RPMI7951 (cell line): ENCODE results near the gene ZNF625. TPM values are rescaled to one million over a fixed set of nuclear protein-coding genes. Genes with fewer than 3 reads are reported as not detected.
"Not testable (repeated sequence)": the region's sequence is repeated elsewhere in the genome, so short reads cannot be mapped to it uniquely, and the experiment has no call there.

Source experiments
- DNase-seq: peaks from one replicate; pipeline ENCODE4 v3.0.0-alpha.2; 2012; ENCODE audit warnings: low read depth
- total RNA-seq: library from RNA; depleted of rRNA; stranded (reverse); fragments of >200 nt; shearing (Covaris generic); gene quantifications from 2 replicates; pipeline ENCODE4 v1.2.3, GENCODE V29; 2014; rRNA removed

Gene ZNF625
- total RNA-seq, 1 experiment from 2014 or later: 6.8 TPM

GRCh38 chr19:12137221-12137940 is 19.2 kb downstream of the ZNF625 start:
- DNase-seq: no peak

DNA sequence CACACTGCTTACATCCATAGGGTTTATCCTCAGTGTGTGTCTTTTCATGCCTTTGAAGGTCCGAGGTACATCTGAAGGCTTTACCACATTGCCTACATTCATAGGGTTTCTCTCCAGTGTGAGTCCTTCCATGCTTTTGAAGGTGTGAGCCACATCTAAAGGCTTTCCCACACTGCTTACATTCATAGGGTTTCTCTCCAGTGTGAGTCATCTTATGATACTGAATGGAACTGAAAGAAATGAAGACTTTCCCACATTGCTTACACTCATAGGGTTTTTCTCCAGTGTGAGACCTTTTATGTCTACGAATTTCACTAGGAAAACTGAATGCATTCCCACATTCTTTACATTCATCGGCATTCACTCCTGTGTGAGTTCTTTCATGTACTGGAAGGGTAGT is 23.5 kb downstream of the ZNF625 start:
- DNase-seq: no peak

- DNase-seq: no peak
These were observed 29.8 kb downstream of the ZNF625 start for GRCh38 chr19:12126707-12127106.

GRCh38 chr19:12117201-12117970 is 39.1 kb downstream of the ZNF625 start:
- no peak for DNase-seq

GRCh38 chr19:12113121-12113520 is 43.4 kb downstream of the ZNF625 start:
- DNase-seq: no peak

GRCh38 chr19:12112701-12113100 is 43.8 kb downstream of the ZNF625 start:
- DNase-seq: peak; percentile 39

- peak; percentile 35 for DNase-seq
These were observed 44.4 kb downstream of the ZNF625 start for GRCh38 chr19:12111943-12112637.

GRCh38 chr19:12111176-12111575 is 45.4 kb downstream of the ZNF625 start:
- peak; percentile 51 for DNase-seq

- DNase-seq: not testable (repeated sequence)
These were observed 52.6 kb downstream of the ZNF625 start for GRCh38 chr19:12103909-12104308.

DNA sequence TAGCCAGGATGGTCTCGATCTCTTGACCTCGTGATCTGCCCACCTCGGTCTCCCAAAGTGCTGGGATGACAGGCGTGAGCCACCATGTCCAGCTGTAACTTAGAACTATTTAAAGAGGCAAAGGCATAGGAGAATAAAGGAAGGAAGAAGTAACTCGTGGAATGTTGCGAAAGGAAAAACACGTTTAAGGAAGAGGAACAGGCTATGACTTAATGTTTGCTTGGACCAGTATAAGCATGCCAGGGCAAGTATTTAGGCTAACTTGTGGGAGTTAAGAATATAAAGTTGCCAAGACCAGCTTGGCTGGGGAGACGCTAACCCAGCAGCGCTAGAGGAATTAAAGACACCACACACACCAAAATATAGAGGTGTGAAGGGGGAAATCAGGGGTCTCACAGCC is 58.5 kb downstream of the ZNF625 start:
- DNase-seq: no peak

DNA sequence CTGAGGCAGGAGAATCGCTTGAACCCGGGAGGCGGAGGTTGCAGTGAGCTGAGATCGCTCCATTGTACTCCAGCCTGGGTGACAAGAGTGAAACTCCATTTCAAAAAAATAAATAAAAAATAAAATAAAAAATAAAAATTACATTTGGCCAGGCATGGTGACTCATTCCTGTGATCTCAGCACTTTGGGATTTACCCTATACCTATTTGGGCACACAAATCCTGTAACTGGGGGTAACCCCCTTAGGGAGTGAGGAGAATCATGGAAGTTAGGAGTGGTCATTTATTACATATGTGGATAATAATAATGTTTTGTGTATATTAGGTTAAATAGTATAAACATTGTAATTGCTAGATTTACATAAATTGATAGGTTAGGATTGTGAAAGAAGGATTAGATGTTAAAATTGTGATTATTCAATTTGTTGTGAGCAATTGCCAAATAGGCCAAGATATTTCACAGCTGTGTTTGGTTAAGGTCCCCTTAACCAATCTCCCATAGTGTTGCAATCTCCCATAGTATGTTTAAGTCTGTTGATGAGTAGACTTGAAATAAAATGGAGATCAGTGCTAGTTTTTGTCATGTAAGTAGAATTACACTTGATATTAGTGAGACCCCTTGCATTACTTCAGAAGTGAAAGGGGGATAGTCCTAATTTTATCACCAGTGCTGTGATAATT is 61.3 kb downstream of the ZNF625 start:
- no peak for DNase-seq

Other genes with a start within 250 kb of the ZNF625 start
- gene ZNF700, start 231.6 kb downstream of the ZNF625 start, total RNA-seq: 10.4 and 13.5 TPM in 2 replicates
- gene ZNF763, start 191.7 kb downstream of the ZNF625 start, total RNA-seq: 1.1 and 4.7 TPM in 2 replicates
- gene ZNF433, start 121.1 kb downstream of the ZNF625 start, total RNA-seq: 3.5 and 6.7 TPM in 2 replicates
- 0.96 and 0.98 TPM in 2 replicates for gene ZNF878, start 103.8 kb downstream of the ZNF625 start, total RNA-seq
- 3.5 and 5.2 TPM in 2 replicates for gene ZNF844, start 92.0 kb downstream of the ZNF625 start, total RNA-seq
- gene ZNF20, start 16.4 kb downstream of the ZNF625 start, total RNA-seq: 7.6 and 8.3 TPM in 2 replicates
- 6.6 and 9.0 TPM in 2 replicates for gene ZNF136, start 6.4 kb upstream of the ZNF625 start, total RNA-seq
- 5.0 and 6.6 TPM in 2 replicates for gene ZNF44, start 138.1 kb upstream of the ZNF625 start, total RNA-seq
- 3.0 and 6.5 TPM in 2 replicates for gene ZNF563, start 176.9 kb upstream of the ZNF625 start, total RNA-seq
- gene ZNF442, start 208.9 kb upstream of the ZNF625 start, total RNA-seq: 1.6 and 2.1 TPM in 2 replicates
- gene ZNF799, start 244.5 kb upstream of the ZNF625 start, total RNA-seq: 3.9 and 4.8 TPM in 2 replicates